ENCODE results near the gene HDC.

HDC gene

GRCh38 chr15:50231761-50232160 is 33.8 kb downstream of the HDC start:
- no peak overlapping the region for H3K4me3 ChIP-seq (ENCODE audit: low read depth, low read length)
- DNase-seq (ENCODE audit: low read depth) = no peak
- TF ChIP-seq, protein P1, sequence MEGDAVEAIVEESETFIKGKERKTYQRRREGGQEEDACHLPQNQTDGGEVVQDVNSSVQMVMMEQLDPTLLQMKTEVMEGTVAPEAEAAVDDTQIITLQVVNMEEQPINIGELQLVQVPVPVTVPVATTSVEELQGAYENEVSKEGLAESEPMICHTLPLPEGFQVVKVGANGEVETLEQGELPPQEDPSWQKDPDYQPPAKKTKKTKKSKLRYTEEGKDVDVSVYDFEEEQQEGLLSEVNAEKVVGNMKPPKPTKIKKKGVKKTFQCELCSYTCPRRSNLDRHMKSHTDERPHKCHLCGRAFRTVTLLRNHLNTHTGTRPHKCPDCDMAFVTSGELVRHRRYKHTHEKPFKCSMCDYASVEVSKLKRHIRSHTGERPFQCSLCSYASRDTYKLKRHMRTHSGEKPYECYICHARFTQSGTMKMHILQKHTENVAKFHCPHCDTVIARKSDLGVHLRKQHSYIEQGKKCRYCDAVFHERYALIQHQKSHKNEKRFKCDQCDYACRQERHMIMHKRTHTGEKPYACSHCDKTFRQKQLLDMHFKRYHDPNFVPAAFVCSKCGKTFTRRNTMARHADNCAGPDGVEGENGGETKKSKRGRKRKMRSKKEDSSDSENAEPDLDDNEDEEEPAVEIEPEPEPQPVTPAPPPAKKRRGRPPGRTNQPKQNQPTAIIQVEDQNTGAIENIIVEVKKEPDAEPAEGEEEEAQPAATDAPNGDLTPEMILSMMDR (conservative IDR thresholded peaks at IDR 0.05; ENCODE audit: low read depth, low read length) = no peak

- no peak for DNase-seq (ENCODE audit: low read depth)
- TF ChIP-seq, protein P1 (conservative IDR thresholded peaks at IDR 0.05; ENCODE audit: low read depth, low read length) = no peak
- H3K4me3 ChIP-seq (ENCODE audit: low read depth, low read length) = no peak overlapping the region
Measured at GRCh38 chr15:50229336-50229735, 36.2 kb downstream of the HDC start.

GRCh38 chr15:50228866-50229265 is 36.7 kb downstream of the HDC start:
- TF ChIP-seq, protein P1 (conservative IDR thresholded peaks at IDR 0.05; ENCODE audit: low read depth, low read length) = no peak
- DNase-seq (ENCODE audit: low read depth) = no peak
- no peak overlapping the region for H3K4me3 ChIP-seq (ENCODE audit: low read depth, low read length)

DNA sequence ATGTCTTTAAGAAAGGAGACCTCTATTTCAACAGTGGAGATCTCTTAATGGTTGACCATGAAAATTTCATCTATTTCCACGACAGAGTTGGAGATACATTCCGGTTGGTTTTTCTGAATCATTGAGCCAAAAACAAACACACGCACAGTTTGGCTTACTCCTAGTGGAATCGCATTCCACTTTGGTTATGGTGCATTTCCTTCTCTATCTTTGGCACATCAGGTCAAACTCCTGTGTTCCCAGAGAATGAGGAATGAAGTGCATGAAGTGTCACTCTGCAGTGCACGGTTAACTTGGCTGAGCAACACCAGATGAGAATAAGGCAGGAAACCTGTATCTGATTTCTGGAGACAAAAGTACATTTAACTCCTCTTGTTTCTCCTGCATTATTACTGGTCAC is 38.5 kb downstream of the HDC start:
- H3K4me3 ChIP-seq (ENCODE audit: low read depth, low read length) = no peak overlapping the region
- peak; percentile 53 for DNase-seq (ENCODE audit: low read depth)
- TF ChIP-seq, protein P1 (conservative IDR thresholded peaks at IDR 0.05; ENCODE audit: low read depth, low read length) = no peak

- no peak overlapping the region for H3K4me3 ChIP-seq (ENCODE audit: low read depth, low read length)
- TF ChIP-seq, protein P1 (conservative IDR thresholded peaks at IDR 0.05; ENCODE audit: low read depth, low read length) = no peak
- DNase-seq (ENCODE audit: low read depth) = no peak
Measured at GRCh38 chr15:50225938-50226337, 39.6 kb downstream of the HDC start.

- H3K4me3 ChIP-seq (ENCODE audit: low read depth, low read length) = no peak overlapping the region
- TF ChIP-seq, protein P1 (conservative IDR thresholded peaks at IDR 0.05; ENCODE audit: low read depth, low read length) = no peak
- no peak for DNase-seq (ENCODE audit: low read depth)
Measured at GRCh38 chr15:50225057-50225456, 40.5 kb downstream of the HDC start.

- H3K4me3 ChIP-seq (ENCODE audit: low read depth, low read length) = no peak overlapping the region
- DNase-seq (ENCODE audit: low read depth) = peak; percentile 69
- TF ChIP-seq, protein P1 (conservative IDR thresholded peaks at IDR 0.05; ENCODE audit: low read depth, low read length) = no peak
Measured at GRCh38 chr15:50224606-50225005, 40.9 kb downstream of the HDC start.
